CD4-positive, alpha-beta T cell (primary cell): ENCODE results near the gene LILRB1. TPM values are rescaled to one million over a fixed set of nuclear protein-coding genes. Genes with fewer than 3 reads are reported as not detected.

ENCODE experiments used
- ATAC-seq: fragments of 200-7000 bp; cut with Tn5 transposase; one replicate; pipeline ENCODE4 v1.10.0; 2022; ENCODE audit warnings: mild to moderate bottlenecking; ENCODE audit not compliant: poor library complexity
- CTCF ChIA-PET: fragments of 350-600 bp; sonication (Branson Sonifier 250); formaldehyde crosslinking; loops from one replicate; lab custom pipeline; 2021; ENCODE audit warnings: antibody characterized with exemption, inconsistent platforms; lab: Charles Lee
- POLR2A ChIA-PET: fragments of 350-600 bp; sonication (Branson Sonifier 250); formaldehyde crosslinking; loops from one replicate; lab custom pipeline; 2021; ENCODE audit warnings: antibody characterized with exemption, inconsistent platforms; lab: Charles Lee
- DNase-seq, 14 experiments: peaks; one replicate each; pipeline ENCODE4 v3.0.0-alpha.2; 2013 to 2020; ENCODE audit warnings: mixed read lengths in 2 of 14
- H3K27ac ChIP-seq, 2 donors: one replicate each; pipeline versions ENCODE4 v1.5.1 to v1.7.0; 2013; ENCODE audit warnings: low read length in 2 of 2, low read depth in 1 of 2, mild to moderate bottlenecking in 1 of 2
- H3K27me3 ChIP-seq, 2 experiments: 1 replicate in 1 of 2; 2 replicates in 1 of 2; pipeline versions ENCODE4 v1.6.1 to v1.7.0; 2013; ENCODE audit warnings: low read length in 2 of 2, control low read depth in 1 of 2, mild to moderate bottlenecking in 1 of 2, moderate library complexity in 1 of 2; ENCODE audit not compliant: insufficient read depth in 2 of 2, control insufficient read depth in 1 of 2
- H3K36me3 ChIP-seq: one replicate; pipeline ENCODE4 v1.6.1; 2013; ENCODE audit warnings: low read length, control low read depth; ENCODE audit not compliant: insufficient read depth
- H3K4me1 ChIP-seq: one replicate; pipeline ENCODE4 v1.6.1; 2013; ENCODE audit warnings: low read length, control low read depth; ENCODE audit not compliant: insufficient read depth
- H3K4me3 ChIP-seq: one replicate; pipeline ENCODE4 v1.5.1; 2013; ENCODE audit warnings: mild to moderate bottlenecking, low read length, moderate library complexity
- H3K9me3 ChIP-seq, 2 experiments: 1 replicate in 1 of 2; 2 replicates in 1 of 2; pipeline versions ENCODE4 v1.6.1 to v1.7.0; 2013; ENCODE audit warnings: low read length in 2 of 2, mild to moderate bottlenecking in 2 of 2, control low read depth in 1 of 2, moderate library complexity in 1 of 2; ENCODE audit not compliant: control insufficient read depth in 1 of 2, insufficient read depth in 1 of 2
- H3K27ac Mint-ChIP-seq: one replicate; pipeline ENCODE4 v1.8.0; 2020; ENCODE audit warnings: mixed read lengths
- H3K27me3 Mint-ChIP-seq: one replicate; pipeline ENCODE4 v1.8.0; 2021; ENCODE audit warnings: mixed read lengths
- H3K36me3 Mint-ChIP-seq: one replicate; pipeline ENCODE4 v1.8.0; 2021; ENCODE audit warnings: low read depth, mixed read lengths
- H3K4me1 Mint-ChIP-seq: one replicate; pipeline ENCODE4 v1.8.0; 2021; ENCODE audit warnings: low read depth, mixed read lengths
- H3K4me3 Mint-ChIP-seq: one replicate; pipeline ENCODE4 v1.8.0; 2020; ENCODE audit warnings: mild to moderate bottlenecking, mixed read lengths
- H3K9me3 Mint-ChIP-seq: one replicate; pipeline ENCODE4 v1.8.0; 2020; ENCODE audit warnings: mixed read lengths
- intact Hi-C, 2 experiments: fragments of 100-400 bp; cut with DNase I in 1 of 2; cut with micrococcal nuclease in 1 of 2; formaldehyde crosslinking; loops; one replicate each; pipeline versions ENCODE4 v1.15.1 to v1.9.0; 2023 to 2025; cut with DNase I, micrococcal nuclease
- total RNA-seq, 174 experiments: library from RNA in 2 of 174; stranded (reverse) in 2 of 174; gene quantifications; one replicate each; pipeline ENCODE4 v1.2.3 and lab custom pipeline; 2021 to 2026
- TF ChIP-seq, protein P1 (sequence below): fragments of 200-600 bp; IDR thresholded peaks from one replicate; pipeline ENCODE4 v1.8.0; 2022; ENCODE audit warnings: antibody characterized with exemption, mild to moderate bottlenecking

LILRB1 gene
- total RNA-seq, 2 experiments from 2014 or later: 0.22 to 0.38 TPM

- ATAC-seq (no peak), DNase-seq (peak in 1 of 14 experiments; percentile 20)
- Histone ChIP-seq H3K4me3 (no peak overlapping the region), H3K9me3 (peaks cover 5 to 23% of the 10 kb centered on the region in 2 experiments), H3K27me3 (peaks cover 0 to 18% of the 10 kb centered on the region in 2 experiments), H3K27ac (no peak overlapping the region), H3K36me3 (no peaks in the 10 kb centered on the region), H3K4me1 (peaks cover 8% of the 10 kb centered on the region)
- Mint-ChIP-seq H3K4me3 (no peak overlapping the region), H3K4me1 (no peaks in the 10 kb centered on the region), H3K36me3 (no peaks in the 10 kb centered on the region), H3K27ac (no peak overlapping the region), H3K27me3 (peaks cover 54% of the 10 kb centered on the region), H3K9me3 (peaks cover 4% of the 10 kb centered on the region)
- intact Hi-C loops: no loop called here
- TF ChIP-seq, protein P1, sequence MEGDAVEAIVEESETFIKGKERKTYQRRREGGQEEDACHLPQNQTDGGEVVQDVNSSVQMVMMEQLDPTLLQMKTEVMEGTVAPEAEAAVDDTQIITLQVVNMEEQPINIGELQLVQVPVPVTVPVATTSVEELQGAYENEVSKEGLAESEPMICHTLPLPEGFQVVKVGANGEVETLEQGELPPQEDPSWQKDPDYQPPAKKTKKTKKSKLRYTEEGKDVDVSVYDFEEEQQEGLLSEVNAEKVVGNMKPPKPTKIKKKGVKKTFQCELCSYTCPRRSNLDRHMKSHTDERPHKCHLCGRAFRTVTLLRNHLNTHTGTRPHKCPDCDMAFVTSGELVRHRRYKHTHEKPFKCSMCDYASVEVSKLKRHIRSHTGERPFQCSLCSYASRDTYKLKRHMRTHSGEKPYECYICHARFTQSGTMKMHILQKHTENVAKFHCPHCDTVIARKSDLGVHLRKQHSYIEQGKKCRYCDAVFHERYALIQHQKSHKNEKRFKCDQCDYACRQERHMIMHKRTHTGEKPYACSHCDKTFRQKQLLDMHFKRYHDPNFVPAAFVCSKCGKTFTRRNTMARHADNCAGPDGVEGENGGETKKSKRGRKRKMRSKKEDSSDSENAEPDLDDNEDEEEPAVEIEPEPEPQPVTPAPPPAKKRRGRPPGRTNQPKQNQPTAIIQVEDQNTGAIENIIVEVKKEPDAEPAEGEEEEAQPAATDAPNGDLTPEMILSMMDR: no peak
- POLR2A ChIA-PET: no interaction called here
- CTCF ChIA-PET: no interaction called here
These were observed 24.1 kb upstream of the LILRB1 start for GRCh38 chr19:54606230-54606629.

- peaks cover 47% of the 10 kb centered on the region for H3K27me3 Mint-ChIP-seq
- peaks cover 5 to 23% of the 10 kb centered on the region in 2 experiments for H3K9me3 ChIP-seq
- H3K36me3 ChIP-seq: no peaks in the 10 kb centered on the region
- no peak overlapping the region for H3K27ac Mint-ChIP-seq
- no peak overlapping the region for H3K4me3 Mint-ChIP-seq
- ChIA-PET POLR2A (no interaction called here), CTCF (no interaction called here)
- peaks cover 0 to 18% of the 10 kb centered on the region in 2 experiments for H3K27me3 ChIP-seq
- ATAC-seq (no peak), DNase-seq (peak in 2 of 14 experiments; percentile 40 to 55)
- no peaks in the 10 kb centered on the region for H3K36me3 Mint-ChIP-seq
- H3K4me1 ChIP-seq: peaks cover 8% of the 10 kb centered on the region
- H3K27ac ChIP-seq: no peak overlapping the region
- H3K4me3 ChIP-seq: no peak overlapping the region
- H3K9me3 Mint-ChIP-seq: peaks cover 4% of the 10 kb centered on the region
- intact Hi-C loops: no loop called here
- no peaks in the 10 kb centered on the region for H3K4me1 Mint-ChIP-seq
- TF ChIP-seq, protein P1: no peak
These were observed 23.1 kb upstream of the LILRB1 start for GRCh38 chr19:54606891-54607784.

DNA sequence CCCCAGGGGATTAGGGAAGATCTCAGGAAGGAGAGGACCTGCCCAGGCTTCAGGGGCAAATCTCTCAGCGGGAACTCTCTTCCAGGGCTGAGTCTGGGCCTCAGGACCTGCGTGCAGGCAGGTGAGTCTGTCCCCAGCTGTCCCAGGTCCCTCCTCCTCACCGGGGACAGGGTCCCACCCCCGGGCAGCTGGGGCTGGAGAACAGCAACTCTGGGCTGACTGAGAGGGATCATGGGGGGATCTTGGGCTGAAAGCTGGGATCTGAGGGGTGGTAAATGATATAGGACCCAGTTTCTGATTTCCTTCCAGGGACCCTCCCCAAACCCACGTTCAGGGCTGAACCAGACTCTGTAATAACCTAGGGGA lies 22.5 kb upstream of the LILRB1 start:
- H3K4me1 ChIP-seq: peaks cover 8% of the 10 kb centered on the region
- H3K27ac Mint-ChIP-seq: no peak overlapping the region
- CTCF ChIA-PET: no interaction called here

More for the DNA sequence above, 22.5 kb upstream of the LILRB1 start:
- Histone ChIP-seq H3K27me3 (peaks cover 0 to 18% of the 10 kb centered on the region in 2 experiments), H3K9me3 (peaks cover 5 to 26% of the 10 kb centered on the region in 2 experiments), H3K4me3 (no peak overlapping the region), H3K27ac (no peak overlapping the region), H3K36me3 (no peaks in the 10 kb centered on the region)
- Mint-ChIP-seq H3K36me3 (no peaks in the 10 kb centered on the region), H3K9me3 (peaks cover 4% of the 10 kb centered on the region), H3K4me3 (no peak overlapping the region), H3K27me3 (peaks cover 41% of the 10 kb centered on the region), H3K4me1 (no peaks in the 10 kb centered on the region)
- ATAC-seq: no peak
- intact Hi-C loops: no loop called here
- TF ChIP-seq, protein P1: no peak
- no peak for DNase-seq
- POLR2A ChIA-PET: no interaction called here
